NCI-H1092 treated with DMSO at 0.1 percent for 48 hours (cell line): ENCODE data around the gene CHD2.
A peak's percentile ranks its signal among the peaks of the same experiment; 100 is the strongest.
"Not testable (repeated sequence)": the region's sequence is repeated elsewhere in the genome, so short reads cannot be mapped to it uniquely, and the experiment has no call there.

Source experiments
- DNase-seq: peaks from one replicate; lab custom pipeline; 2025; lab: John Stamatoyannopoulos, UW

Gene CHD2

GRCh38 chr15:93020976-93021772 is 121.0 kb downstream of the CHD2 start:
- DNase-seq = no peak

- DNase-seq = no peak
Observed at GRCh38 chr15:93024293-93024692, 124.2 kb downstream of the CHD2 start.

GRCh38 chr15:93024716-93025624 is 124.8 kb downstream of the CHD2 start:
- DNase-seq = no peak

- no peak for DNase-seq
Observed at GRCh38 chr15:93025625-93025982, 125.5 kb downstream of the CHD2 start.

- DNase-seq = no peak
Observed at GRCh38 chr15:93026380-93026817, 126.3 kb downstream of the CHD2 start.

GRCh38 chr15:93027413-93027812 is 127.3 kb downstream of the CHD2 start:
- no peak for DNase-seq

- DNase-seq = no peak
Observed at GRCh38 chr15:93028111-93028631, 128.0 kb downstream of the CHD2 start.

- DNase-seq = no peak
Observed at GRCh38 chr15:93028632-93029213, 128.6 kb downstream of the CHD2 start.

- no peak for DNase-seq
Observed at GRCh38 chr15:93029214-93029835, 129.2 kb downstream of the CHD2 start.

GRCh38 chr15:93029836-93030429 is 129.8 kb downstream of the CHD2 start:
- no peak for DNase-seq

- peak; percentile 52 for DNase-seq
Observed at GRCh38 chr15:93030430-93031102, 130.4 kb downstream of the CHD2 start.

GRCh38 chr15:93031103-93031464 is 131.0 kb downstream of the CHD2 start:
- no peak for DNase-seq

GRCh38 chr15:93031557-93032384 is 131.6 kb downstream of the CHD2 start:
- not testable (repeated sequence) for DNase-seq

- DNase-seq = not testable (repeated sequence)
Observed at GRCh38 chr15:93032515-93033206, 132.5 kb downstream of the CHD2 start.

- DNase-seq = no peak
Observed at GRCh38 chr15:93033434-93034045, 133.4 kb downstream of the CHD2 start.

- no peak for DNase-seq
Observed at GRCh38 chr15:93034512-93034911, 134.4 kb downstream of the CHD2 start.

GRCh38 chr15:93035092-93035915 is 135.2 kb downstream of the CHD2 start:
- no peak for DNase-seq
